K562 (cell line): Measurements from ENCODE around the gene ICAM2. TPM values are rescaled to one million over a fixed set of nuclear protein-coding genes. Genes with fewer than 3 reads are reported as not detected.
A peak's percentile ranks its signal among the peaks of the same experiment; 100 is the strongest.

Experiments
- BRD4 ChIP-seq: fragments of 200-600 bp; sonication (generic); IDR thresholded peaks from 2 replicates; pipeline ENCODE4 v1.6.1; 2017; ENCODE audit warnings: inconsistent platforms
- EWSR1 ChIP-seq: fragments of 450-650 bp; IDR thresholded peaks from 2 replicates; pipeline ENCODE4 v1.6.1; 2018; ENCODE audit warnings: borderline replicate concordance, mild to moderate bottlenecking, low read depth, moderate library complexity; ENCODE audit not compliant: partially characterized antibody
- FOS ChIP-seq: IDR thresholded peaks from 3 replicates; pipeline ENCODE4 v1.6.1; 2011; ENCODE audit not compliant: insufficient read length; ENCODE audit errors: extremely low read depth
- HNRNPH1 ChIP-seq: fragments of 200-400 bp; formaldehyde crosslinking; optimal IDR thresholded peaks from 2 replicates; pipeline ENCODE3; 2017; ENCODE audit warnings: low read depth, mild to moderate bottlenecking, low read length, moderate library complexity
- MTA1 ChIP-seq: fragments of 450-650 bp; IDR thresholded peaks from 2 replicates; pipeline ENCODE4 v1.6.1; 2017; ENCODE audit warnings: borderline replicate concordance
- POLR2G ChIP-seq: fragments of 200-400 bp; formaldehyde crosslinking; IDR thresholded peaks from 2 replicates; pipeline ENCODE4 v1.6.1; 2017; ENCODE audit warnings: low read depth, mild to moderate bottlenecking, antibody characterized with exemption, low read length, moderate library complexity
- STAT6 ChIP-seq: sonication (generic); formaldehyde crosslinking; IDR thresholded peaks from 2 replicates; pipeline ENCODE4 v1.8.1; 2023; ENCODE audit warnings: mild to moderate bottlenecking, missing genetic modification reagents
- TEAD2 ChIP-seq: fragments of 450-650 bp; IDR thresholded peaks from 2 replicates; pipeline ENCODE4 v1.6.1; 2016; ENCODE audit warnings: missing genetic modification characterization, control low read depth, missing compliant biosample characterization
- TGIF2 ChIP-seq: sonication (generic); formaldehyde crosslinking; IDR thresholded peaks from 2 replicates; pipeline ENCODE4 v1.8.1; 2022; ENCODE audit warnings: mild to moderate bottlenecking, missing genetic modification reagents, moderate library complexity
- TSHZ1 ChIP-seq: fragments of 250-450 bp; sonication (Bioruptor Pico); IDR thresholded peaks from 2 replicates; pipeline ENCODE4 v1.4.0; 2020; ENCODE audit warnings: mild to moderate bottlenecking, moderate library complexity
- ZC3H11A ChIP-seq: IDR thresholded peaks from 2 replicates; pipeline ENCODE4 v1.6.1; 2012; ENCODE audit warnings: low read depth, low read length, improper control_type of control experiment
- ZKSCAN8 ChIP-seq: fragments of 200-800 bp; sonication (Bioruptor generic); IDR thresholded peaks from 2 replicates; pipeline ENCODE4 v1.6.1; 2016; ENCODE audit warnings: missing genetic modification characterization, missing compliant biosample characterization
- ZNF408 ChIP-seq: fragments of 250-450 bp; sonication (Bioruptor Pico); IDR thresholded peaks from 2 replicates; pipeline ENCODE4 v1.4.0; 2020; ENCODE audit warnings: low read depth, mild to moderate bottlenecking, moderate library complexity
- ZNF740 ChIP-seq, 3 experiments: fragments of 200-800 bp in 1 of 3; sonication (Bioruptor generic) in 1 of 3; sonication (generic) in 1 of 3; formaldehyde crosslinking in 1 of 3; IDR thresholded peaks; 2 replicates each; pipeline versions ENCODE4 v1.6.1 to v1.8.0; 2016 to 2022; ENCODE audit warnings: mild to moderate bottlenecking in 2 of 3, missing compliant biosample characterization in 2 of 3, missing genetic modification characterization in 2 of 3, missing genetic modification reagents in 1 of 3
- polyA plus RNA-seq, 8 experiments: library from polyadenylated mRNA; depleted of rRNA in 4 of 8; stranded (reverse) in 5 of 8; unstranded in 3 of 8; fragments of >200 nt; fragmentation: Nextera tagmentation in 2 of 8; fragmentation: Illumina TruSeq in 1 of 8; extraction: Ambion mirVana in 2 of 8; extraction: Trizol in 1 of 8; gene quantifications; 2 replicates each; pipeline versions ENCODE4 v1.2.1 to v1.2.3, GENCODE V29; 2011 to 2014; ENCODE audit warnings: inconsistent platforms in 1 of 8, missing spikeins in 1 of 8
- total RNA-seq, 7 experiments: library from RNA; depleted of rRNA in 6 of 7; stranded (reverse); fragments of >200 nt in 6 of 7; fragmentation: Illumina TruSeq in 2 of 7; extraction: Trizol in 2 of 7; gene quantifications; 2 replicates each; pipeline versions ENCODE4 v1.2.1 to v1.2.3, GENCODE V29; 2011 to 2021; ENCODE audit warnings: low replicate concordance in 1 of 7
- TF ChIP-seq, protein P1 (sequence below): sonication (generic); formaldehyde crosslinking; IDR thresholded peaks from 2 replicates; pipeline ENCODE4 v1.8.0; 2022; ENCODE audit warnings: mild to moderate bottlenecking, low read depth, missing genetic modification reagents
- TF ChIP-seq, protein P2 (sequence below): fragments of 250-450 bp; sonication (Bioruptor Pico); IDR thresholded peaks from 2 replicates; pipeline ENCODE4 v1.5.0; 2022; ENCODE audit warnings: mild to moderate bottlenecking

Gene ICAM2
- total and polyA plus RNA-seq, 9 of the 15 experiments (the other 6 are each of a cell fraction or from before 2014, with no cell fraction given) = 37.9 to 89.4 (median 60.6) TPM

GRCh38 chr17:63998050-63998720, 22.2 kb downstream of the ICAM2 start, which contains the start of gene PRR29 (continued):
- TF ChIP-seq ZNF740 (CRISPR knock-in tag; IDR thresholded peaks at IDR 0.05) (no peak), ZNF740 (tag; IDR thresholded peaks at IDR 0.05) (no peak), HNRNPH1 (no peak), ZC3H11A (no peak), TEAD2 (tag) (no peak), ZNF408 (no peak), BRD4 (no peak), FOS (no peak), STAT6 (CRISPR knock-in tag) (no peak), TGIF2 (CRISPR knock-in tag) (no peak), POLR2G (peak; percentile 25; the same call in 1 of the 2 replicates), EWSR1 (no peak), ZKSCAN8 (CRISPR knock-in tag) (no peak), MTA1 (no peak), TSHZ1 (CRISPR knock-in tag) (no peak)
- TF ChIP-seq, protein P1, sequence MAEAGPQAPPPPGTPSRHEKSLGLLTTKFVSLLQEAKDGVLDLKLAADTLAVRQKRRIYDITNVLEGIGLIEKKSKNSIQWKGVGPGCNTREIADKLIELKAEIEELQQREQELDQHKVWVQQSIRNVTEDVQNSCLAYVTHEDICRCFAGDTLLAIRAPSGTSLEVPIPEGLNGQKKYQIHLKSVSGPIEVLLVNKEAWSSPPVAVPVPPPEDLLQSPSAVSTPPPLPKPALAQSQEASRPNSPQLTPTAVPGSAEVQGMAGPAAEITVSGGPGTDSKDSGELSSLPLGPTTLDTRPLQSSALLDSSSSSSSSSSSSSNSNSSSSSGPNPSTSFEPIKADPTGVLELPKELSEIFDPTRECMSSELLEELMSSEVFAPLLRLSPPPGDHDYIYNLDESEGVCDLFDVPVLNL (CRISPR knock-in tag) = no peak
- TF ChIP-seq, protein P2, sequence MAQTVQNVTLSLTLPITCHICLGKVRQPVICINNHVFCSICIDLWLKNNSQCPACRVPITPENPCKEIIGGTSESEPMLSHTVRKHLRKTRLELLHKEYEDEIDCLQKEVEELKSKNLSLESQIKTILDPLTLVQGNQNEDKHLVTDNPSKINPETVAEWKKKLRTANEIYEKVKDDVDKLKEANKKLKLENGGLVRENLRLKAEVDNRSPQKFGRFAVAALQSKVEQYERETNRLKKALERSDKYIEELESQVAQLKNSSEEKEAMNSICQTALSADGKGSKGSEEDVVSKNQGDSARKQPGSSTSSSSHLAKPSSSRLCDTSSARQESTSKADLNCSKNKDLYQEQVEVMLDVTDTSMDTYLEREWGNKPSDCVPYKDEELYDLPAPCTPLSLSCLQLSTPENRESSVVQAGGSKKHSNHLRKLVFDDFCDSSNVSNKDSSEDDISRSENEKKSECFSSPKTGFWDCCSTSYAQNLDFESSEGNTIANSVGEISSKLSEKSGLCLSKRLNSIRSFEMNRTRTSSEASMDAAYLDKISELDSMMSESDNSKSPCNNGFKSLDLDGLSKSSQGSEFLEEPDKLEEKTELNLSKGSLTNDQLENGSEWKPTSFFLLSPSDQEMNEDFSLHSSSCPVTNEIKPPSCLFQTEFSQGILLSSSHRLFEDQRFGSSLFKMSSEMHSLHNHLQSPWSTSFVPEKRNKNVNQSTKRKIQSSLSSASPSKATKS (CRISPR knock-in tag) = no peak
